Stimulated activated CD8-positive, alpha-beta memory T cell treated with anti-CD3 and anti-CD28 coated beads, Interleukin-15, amount 100 ng/mL, for 1 hour (primary cell): ENCODE results near the gene IFNA21.
"Not testable (repeated sequence)": the region's sequence is repeated elsewhere in the genome, so short reads cannot be mapped to it uniquely, and the experiment has no call there.

ENCODE experiments used
- DNase-seq: peaks from one replicate; pipeline ENCODE4 v3.0.0-alpha.2; 2020; ENCODE audit warnings: low read depth

IFNA21 gene

GRCh38 chr9:21141427-21141882 lies 25.0 kb downstream of the IFNA21 start, which contains the start of gene IFNW1:
Gene IFNW1, minus strand, starts transcription at chr9:21141832. Its CDS starts 262 bp downstream, at chr9:21141570.
- DNase-seq, result no peak

DNA sequence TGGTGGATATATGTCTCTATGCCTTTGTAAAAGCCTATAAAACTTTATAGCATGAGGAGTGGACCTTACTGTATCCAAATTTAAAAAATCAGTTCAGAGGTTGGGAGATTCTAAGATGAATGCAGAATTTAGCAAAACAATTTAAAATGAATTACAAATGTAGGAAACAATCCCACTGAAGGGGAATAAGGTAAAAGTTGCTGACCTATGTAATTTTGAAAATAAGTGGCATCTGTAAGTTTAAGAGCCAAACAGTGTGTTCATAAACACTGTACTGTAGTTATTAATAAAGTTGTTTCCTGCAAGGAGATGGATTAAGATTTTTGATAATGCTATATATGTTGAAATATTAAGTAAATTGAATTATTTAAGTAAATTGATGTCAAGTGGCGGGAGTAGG lies 29.4 kb downstream of the IFNA21 start:
- no peak for DNase-seq

- no peak for DNase-seq
Observed at GRCh38 chr9:21135736-21136135, 30.7 kb downstream of the IFNA21 start.

DNA sequence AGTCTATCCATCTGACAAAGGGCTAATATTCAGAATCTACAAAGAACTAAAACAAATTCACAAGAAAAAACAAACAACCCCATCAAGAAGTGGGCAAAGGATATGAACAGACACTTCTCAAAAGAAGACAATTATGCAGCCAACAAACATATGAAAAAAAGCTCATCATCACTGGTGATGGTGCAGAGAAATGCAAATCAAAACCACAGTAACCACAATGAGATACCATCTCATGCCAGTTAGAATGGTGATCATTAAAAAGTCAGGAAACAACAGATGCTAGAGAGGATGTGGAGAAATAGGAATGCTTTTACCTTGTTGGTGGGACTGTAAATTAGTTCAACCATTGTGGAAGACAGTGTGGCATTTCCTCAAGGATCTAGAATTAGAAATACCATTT lies 38.3 kb downstream of the IFNA21 start:
- DNase-seq, result not testable (repeated sequence)

- no peak for DNase-seq
Observed at GRCh38 chr9:21121595-21122251, 44.7 kb downstream of the IFNA21 start.

DNA sequence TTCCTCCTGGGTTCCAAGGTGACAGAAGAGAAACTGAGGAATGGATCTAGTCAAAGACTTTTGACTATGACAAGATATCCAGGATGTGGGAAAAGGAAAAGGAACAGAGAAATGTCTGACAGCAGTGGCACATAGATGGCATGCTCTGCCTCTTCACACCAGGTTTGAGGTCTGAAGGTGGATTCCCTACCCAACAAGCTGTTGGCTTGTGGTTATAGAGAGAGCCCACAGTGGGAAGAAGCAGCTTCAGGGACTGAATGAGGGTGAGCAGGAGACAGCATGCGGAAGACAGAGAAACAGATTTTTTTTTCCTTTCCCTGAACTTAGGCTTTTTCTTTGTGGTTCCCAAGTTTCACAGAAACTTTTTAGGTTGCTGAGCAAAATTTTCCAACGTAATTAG lies 45.4 kb downstream of the IFNA21 start:
- DNase-seq, result no peak

GRCh38 chr9:21119093-21119770 lies 47.2 kb downstream of the IFNA21 start:
- no peak for DNase-seq
